Right atrium auricular region (tissue), 2 donors: Measurements from ENCODE around the gene THAP3. TPM values are rescaled to one million over a fixed set of nuclear protein-coding genes. Genes with fewer than 3 reads are reported as not detected.
A peak's percentile ranks its signal among the peaks of the same experiment; 100 is the strongest.

Experiments used
- DNase-seq: peaks from one replicate; pipeline ENCODE4 v3.0.0-alpha.2; 2019; ENCODE audit warnings: low spot score
- H3K27ac ChIP-seq, 2 donors: fragments of 200-600 bp; sonication (generic); 1 replicate in 1 of 2; 2 replicates in 1 of 2; pipeline ENCODE4 v1.5.1; 2016 to 2019
- H3K27me3 ChIP-seq, 2 donors: fragments of 200-600 bp; sonication (generic); one replicate each; pipeline versions ENCODE4 v1.5.1 to v1.6.0; 2017 to 2019
- H3K36me3 ChIP-seq: fragments of 200-600 bp; sonication (generic); one replicate; pipeline ENCODE4 v1.5.1; 2016
- H3K4me1 ChIP-seq, 2 donors: fragments of 200-600 bp; sonication (generic); one replicate each; pipeline versions ENCODE4 v1.5.1 to v1.6.0; 2017 to 2019
- H3K4me3 ChIP-seq, 2 donors: fragments of 200-600 bp; sonication (generic); 1 replicate in 1 of 2; 2 replicates in 1 of 2; pipeline ENCODE4 v1.5.1; 2017 to 2019; ENCODE audit warnings: mild to moderate bottlenecking in 1 of 2, moderate library complexity in 1 of 2
- H3K9me3 ChIP-seq, 2 donors: fragments of 200-600 bp; sonication (generic); one replicate each; pipeline ENCODE4 v1.5.1; 2019
- total RNA-seq, 2 donors: library from RNA; depleted of rRNA; stranded (reverse); fragments of >200 nt; gene quantifications; one replicate each; pipeline ENCODE4 v1.1.0, GENCODE V29; 2016
- TF ChIP-seq, protein P1 (sequence below), 2 donors: fragments of 200-600 bp; sonication (generic); IDR thresholded peaks; one replicate each; pipeline ENCODE4 v1.5.1; 2019; ENCODE audit warnings: antibody characterized with exemption in 2 of 2

THAP3 gene
- total RNA-seq, 2 donors from 2014 or later, result 14.6 to 21.4 TPM

DNA sequence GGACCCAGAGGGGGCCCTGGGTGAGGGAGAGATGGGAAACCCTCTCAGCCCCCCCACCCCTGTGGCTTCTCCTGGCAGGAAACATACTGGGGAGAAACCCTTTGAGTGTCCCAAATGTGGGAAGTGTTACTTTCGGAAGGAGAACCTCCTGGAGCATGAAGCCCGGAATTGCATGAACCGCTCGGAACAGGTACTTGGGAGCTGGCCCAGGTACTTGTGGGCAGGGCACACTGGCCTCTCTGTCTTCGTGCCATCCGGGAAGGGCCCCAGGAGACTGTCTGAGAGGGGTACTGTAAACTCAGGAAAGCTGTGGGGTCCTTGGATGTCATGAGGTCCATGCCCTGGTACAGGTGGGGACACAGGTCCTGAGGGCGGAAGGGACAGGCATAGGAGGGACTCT is 38.8 kb upstream of the THAP3 start:
- Histone ChIP-seq H3K27ac (no peak overlapping the region), H3K9me3 (no peaks in the 10 kb centered on the region), H3K27me3 (no peaks in the 10 kb centered on the region), H3K36me3 (peaks cover 30% of the 10 kb centered on the region), H3K4me1 (peaks cover 0 to 68% of the 10 kb centered on the region in 2 donors), H3K4me3 (no peak overlapping the region)
- no peak for DNase-seq
- TF ChIP-seq, protein P1, sequence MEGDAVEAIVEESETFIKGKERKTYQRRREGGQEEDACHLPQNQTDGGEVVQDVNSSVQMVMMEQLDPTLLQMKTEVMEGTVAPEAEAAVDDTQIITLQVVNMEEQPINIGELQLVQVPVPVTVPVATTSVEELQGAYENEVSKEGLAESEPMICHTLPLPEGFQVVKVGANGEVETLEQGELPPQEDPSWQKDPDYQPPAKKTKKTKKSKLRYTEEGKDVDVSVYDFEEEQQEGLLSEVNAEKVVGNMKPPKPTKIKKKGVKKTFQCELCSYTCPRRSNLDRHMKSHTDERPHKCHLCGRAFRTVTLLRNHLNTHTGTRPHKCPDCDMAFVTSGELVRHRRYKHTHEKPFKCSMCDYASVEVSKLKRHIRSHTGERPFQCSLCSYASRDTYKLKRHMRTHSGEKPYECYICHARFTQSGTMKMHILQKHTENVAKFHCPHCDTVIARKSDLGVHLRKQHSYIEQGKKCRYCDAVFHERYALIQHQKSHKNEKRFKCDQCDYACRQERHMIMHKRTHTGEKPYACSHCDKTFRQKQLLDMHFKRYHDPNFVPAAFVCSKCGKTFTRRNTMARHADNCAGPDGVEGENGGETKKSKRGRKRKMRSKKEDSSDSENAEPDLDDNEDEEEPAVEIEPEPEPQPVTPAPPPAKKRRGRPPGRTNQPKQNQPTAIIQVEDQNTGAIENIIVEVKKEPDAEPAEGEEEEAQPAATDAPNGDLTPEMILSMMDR (IDR thresholded peaks at IDR 0.05), result no peak

DNA sequence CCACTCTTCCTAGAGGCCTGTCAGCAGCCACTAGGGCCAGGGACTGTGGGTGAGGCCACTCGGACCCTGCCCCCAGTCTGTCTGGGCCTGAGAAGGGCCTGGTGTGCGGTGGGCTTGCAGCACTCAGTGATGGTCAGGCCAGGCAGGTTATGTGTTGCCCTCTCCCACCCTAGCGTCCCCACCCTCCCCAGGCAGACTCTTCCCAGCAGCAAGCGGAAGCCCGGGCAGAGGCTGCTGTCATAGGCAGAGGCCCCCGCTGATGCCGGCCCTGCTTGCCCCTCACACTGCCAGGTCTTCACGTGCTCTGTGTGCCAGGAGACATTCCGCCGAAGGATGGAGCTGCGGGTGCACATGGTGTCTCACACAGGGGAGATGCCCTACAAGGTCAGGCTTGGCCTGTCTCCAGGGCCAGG is 38.3 kb upstream of the THAP3 start:
- no peak for DNase-seq
- H3K36me3 ChIP-seq, result peaks cover 36% of the 10 kb centered on the region
- H3K9me3 ChIP-seq, result no peaks in the 10 kb centered on the region
- peaks cover 0 to 68% of the 10 kb centered on the region in 2 donors for H3K4me1 ChIP-seq
- H3K27ac ChIP-seq, result peak overlapping the region; percentile 36 to 53
- TF ChIP-seq, protein P1 (IDR thresholded peaks at IDR 0.05), result no peak
- no peak overlapping the region for H3K4me3 ChIP-seq
- no peaks in the 10 kb centered on the region for H3K27me3 ChIP-seq

DNA sequence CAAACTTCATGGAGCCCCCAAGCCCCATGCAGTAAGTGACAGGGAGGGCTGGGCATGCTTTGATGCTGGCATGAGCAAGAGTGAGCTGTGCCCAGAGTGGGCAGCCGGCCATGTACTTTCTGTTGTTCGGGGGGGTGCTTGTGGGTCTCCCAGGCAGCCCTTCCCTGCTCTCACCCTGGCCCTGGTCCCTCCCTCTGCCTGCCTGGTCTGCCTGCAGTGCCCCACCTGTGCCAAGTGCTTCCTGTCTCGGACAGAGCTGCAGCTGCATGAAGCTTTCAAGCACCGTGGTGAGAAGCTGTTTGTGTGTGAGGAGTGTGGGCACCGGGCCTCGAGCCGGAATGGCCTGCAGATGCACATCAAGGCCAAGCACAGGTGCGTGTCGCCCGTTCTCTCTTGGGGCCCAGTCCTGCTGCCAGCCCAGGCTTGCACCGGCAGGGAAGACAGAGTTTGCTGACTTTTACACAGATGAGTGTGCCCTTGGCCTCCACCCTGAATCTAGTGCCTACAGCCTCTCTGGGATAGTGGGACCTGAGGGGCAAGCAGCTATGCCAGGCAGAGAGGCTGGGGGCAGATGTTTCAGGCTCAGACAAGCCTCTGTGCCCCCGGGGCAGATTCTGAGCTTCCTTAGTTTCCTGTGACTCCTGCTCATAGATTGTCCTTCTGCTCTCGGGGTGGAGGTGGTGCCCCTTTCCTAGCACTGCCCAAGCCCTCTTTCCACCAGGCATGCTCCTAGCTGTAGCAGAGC is 37.2 kb upstream of the THAP3 start:
- H3K36me3 ChIP-seq, result peaks cover 46% of the 10 kb centered on the region
- no peak for DNase-seq
- H3K4me1 ChIP-seq, result peaks cover 0 to 68% of the 10 kb centered on the region in 2 donors

DNA sequence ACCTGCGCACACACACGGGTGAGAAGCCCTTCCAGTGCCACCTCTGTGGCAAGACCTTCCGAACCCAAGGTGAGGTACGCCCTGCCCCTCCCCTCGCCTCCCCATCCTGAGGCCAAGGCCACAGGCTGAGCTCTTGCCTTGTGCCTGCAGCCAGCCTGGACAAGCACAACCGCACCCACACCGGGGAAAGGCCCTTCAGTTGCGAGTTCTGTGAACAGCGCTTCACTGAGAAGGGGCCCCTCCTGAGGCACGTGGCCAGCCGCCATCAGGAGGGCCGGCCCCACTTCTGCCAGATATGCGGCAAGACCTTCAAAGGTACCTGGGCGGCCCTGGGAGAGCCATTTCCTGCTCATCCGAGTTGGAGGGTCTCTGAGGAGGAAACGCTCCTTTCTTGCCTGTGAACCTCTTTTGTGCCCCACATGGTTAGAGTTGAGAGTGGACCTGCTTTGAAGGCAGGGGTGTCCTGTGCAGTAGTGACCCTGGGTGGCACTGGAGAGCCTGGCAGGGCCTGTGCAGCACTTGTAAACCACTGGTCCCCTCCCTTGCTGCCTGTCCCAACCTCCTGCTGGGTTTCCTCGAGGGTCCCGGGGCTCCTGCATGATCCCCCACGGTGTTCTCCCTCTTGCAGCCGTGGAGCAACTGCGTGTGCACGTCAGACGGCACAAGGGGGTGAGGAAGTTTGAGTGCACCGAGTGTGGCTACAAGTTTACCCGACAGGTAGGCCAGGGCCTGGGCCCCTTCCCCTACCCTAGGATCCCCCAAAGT is 36.4 kb upstream of the THAP3 start:
- TF ChIP-seq, protein P1 (IDR thresholded peaks at IDR 0.05), result no peak
- no peaks in the 10 kb centered on the region for H3K27me3 ChIP-seq
- H3K4me3 ChIP-seq, result no peak overlapping the region
- H3K9me3 ChIP-seq, result no peaks in the 10 kb centered on the region
- peak overlapping the region in 1 of 2 donors; percentile 27 for H3K27ac ChIP-seq
- H3K36me3 ChIP-seq, result peaks cover 55% of the 10 kb centered on the region
- no peak for DNase-seq
- peaks cover 0 to 77% of the 10 kb centered on the region in 2 donors for H3K4me1 ChIP-seq

More for the DNA sequence above, 37.2 kb upstream of the THAP3 start:
- Histone ChIP-seq H3K27me3 (no peaks in the 10 kb centered on the region), H3K4me3 (no peak overlapping the region), H3K9me3 (no peaks in the 10 kb centered on the region), H3K27ac (peak overlapping the region; percentile 36 to 53)
- TF ChIP-seq, protein P1 (IDR thresholded peaks at IDR 0.05), result no peak

DNA sequence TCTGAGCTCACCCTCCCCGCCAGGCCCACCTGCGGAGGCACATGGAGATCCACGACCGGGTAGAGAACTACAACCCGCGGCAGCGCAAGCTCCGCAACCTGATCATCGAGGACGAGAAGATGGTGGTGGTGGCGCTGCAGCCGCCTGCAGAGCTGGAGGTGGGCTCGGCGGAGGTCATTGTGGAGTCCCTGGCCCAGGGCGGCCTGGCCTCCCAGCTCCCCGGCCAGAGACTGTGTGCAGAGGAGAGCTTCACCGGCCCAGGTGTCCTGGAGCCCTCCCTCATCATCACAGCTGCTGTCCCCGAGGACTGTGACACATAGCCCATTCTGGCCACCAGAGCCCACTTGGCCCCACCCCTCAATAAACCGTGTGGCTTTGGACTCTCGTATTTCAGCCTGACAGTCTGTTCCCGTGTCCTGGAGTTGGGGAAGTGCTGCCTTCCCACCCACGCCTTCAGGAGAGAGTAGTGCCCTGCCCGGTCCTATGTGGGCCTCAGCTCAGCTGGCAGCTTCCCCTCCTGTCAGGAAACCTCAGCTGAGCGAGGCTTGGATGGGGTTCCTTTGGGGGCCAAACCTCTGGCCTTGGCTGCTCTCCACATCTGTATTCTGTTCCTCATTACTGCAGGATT is 35.7 kb upstream of the THAP3 start:
- H3K4me3 ChIP-seq, result no peak overlapping the region
- H3K9me3 ChIP-seq, result no peaks in the 10 kb centered on the region
- DNase-seq, result no peak
- TF ChIP-seq, protein P1 (IDR thresholded peaks at IDR 0.05), result no peak
- H3K27me3 ChIP-seq, result no peaks in the 10 kb centered on the region
- peaks cover 0 to 77% of the 10 kb centered on the region in 2 donors for H3K4me1 ChIP-seq
- peak overlapping the region in 1 of 2 donors; percentile 27 for H3K27ac ChIP-seq
- peaks cover 62% of the 10 kb centered on the region for H3K36me3 ChIP-seq
